Loucy (cell line): ENCODE measurements around the gene SPOCK1.

ENCODE experiments used
- H2AFZ ChIP-seq: fragments of 200-600 bp; sonication (generic); 2 replicates; pipeline ENCODE4 v1.6.0; 2016; ENCODE audit warnings: antibody characterized with exemption, mild to moderate bottlenecking, low read length, moderate library complexity
- H3F3A ChIP-seq: fragments of 200-600 bp; 2 replicates; pipeline ENCODE4 v1.6.0; 2016; ENCODE audit warnings: antibody characterized with exemption, low read depth, mild to moderate bottlenecking
- H3K27me3 ChIP-seq: fragments of 200-600 bp; sonication (generic); 2 replicates; pipeline ENCODE4 v1.6.1; 2014; ENCODE audit warnings: low read length, mild to moderate bottlenecking; ENCODE audit not compliant: insufficient read depth, poor library complexity, severe bottlenecking
- H3K36me3 ChIP-seq: fragments of 200-600 bp; sonication (generic); 2 replicates; pipeline ENCODE4 v1.6.1; 2016; ENCODE audit warnings: low read length; ENCODE audit not compliant: insufficient read depth
- H3K4me1 ChIP-seq: fragments of 200-600 bp; sonication (generic); 2 replicates; pipeline ENCODE4 v1.5.1; 2014; ENCODE audit warnings: low read length, mild to moderate bottlenecking; ENCODE audit not compliant: insufficient read depth, poor library complexity, severe bottlenecking
- H3K4me2 ChIP-seq: fragments of 200-600 bp; sonication (generic); 2 replicates; pipeline ENCODE4 v1.6.0; 2014; ENCODE audit warnings: antibody characterized with exemption, low read length, low read depth, mild to moderate bottlenecking; ENCODE audit not compliant: poor library complexity, severe bottlenecking
- H3K4me3 ChIP-seq: fragments of 200-600 bp; sonication (generic); 2 replicates; pipeline ENCODE4 v1.5.1; 2014; ENCODE audit warnings: low read length, mild to moderate bottlenecking, mixed read lengths; ENCODE audit not compliant: poor library complexity, severe bottlenecking
- H3K79me2 ChIP-seq: fragments of 200-600 bp; sonication (generic); 2 replicates; pipeline ENCODE4 v1.6.1; 2014; ENCODE audit warnings: low read length; ENCODE audit not compliant: insufficient read depth
- H3K9ac ChIP-seq: fragments of 200-600 bp; sonication (generic); 2 replicates; pipeline ENCODE4 v1.6.0; 2014; ENCODE audit warnings: mild to moderate bottlenecking, low read depth, low read length, moderate library complexity; ENCODE audit not compliant: poor library complexity, severe bottlenecking
- H3K9me2 ChIP-seq: fragments of 200-600 bp; sonication (generic); replicated peaks from 2 replicates; pipeline ENCODE4 v1.6.1; 2016; ENCODE audit warnings: low read depth, low read length, mixed read lengths
- H3K9me3 ChIP-seq: fragments of 200-600 bp; sonication (generic); 2 replicates; pipeline ENCODE4 v1.6.1; 2014; ENCODE audit warnings: mild to moderate bottlenecking, antibody characterized with exemption, low read length, low read depth; ENCODE audit not compliant: insufficient read depth
- H4K20me1 ChIP-seq: fragments of 200-600 bp; sonication (generic); 2 replicates; pipeline ENCODE4 v1.6.0; 2014; ENCODE audit warnings: antibody characterized with exemption, low read length, mild to moderate bottlenecking; ENCODE audit not compliant: insufficient read depth, poor library complexity, severe bottlenecking
- CTCF ChIP-seq: fragments of 200-600 bp; sonication (generic); conservative IDR thresholded peaks from 2 replicates; pipeline ENCODE4 v1.5.1; 2014; ENCODE audit warnings: mild to moderate bottlenecking, antibody characterized with exemption, low read length
- EZH2phosphoT487 ChIP-seq: fragments of 200-600 bp; IDR thresholded peaks from 2 replicates; pipeline ENCODE4 v1.6.1; 2018; ENCODE audit warnings: antibody characterized with exemption, mild to moderate bottlenecking, moderate library complexity, borderline replicate concordance

Gene SPOCK1

GRCh38 chr5:137410234-137411010, 88.7 kb downstream of the SPOCK1 start:
- no peak overlapping the region for H3K9ac ChIP-seq
- no peaks in the 10 kb centered on the region for H3F3A ChIP-seq
- no peaks in the 10 kb centered on the region for H3K9me2 ChIP-seq
- H4K20me1 ChIP-seq = no peaks in the 10 kb centered on the region
- H3K79me2 ChIP-seq = no peaks in the 10 kb centered on the region
- H3K27me3 ChIP-seq = no peaks in the 10 kb centered on the region
- H3K4me2 ChIP-seq = no peak overlapping the region
- TF ChIP-seq CTCF = no peak
- no peak for TF ChIP-seq EZH2phosphoT487
- H3K9me3 ChIP-seq = no peaks in the 10 kb centered on the region
- no peak overlapping the region for H2AFZ ChIP-seq
- H3K4me3 ChIP-seq = no peak overlapping the region
- no peaks in the 10 kb centered on the region for H3K36me3 ChIP-seq
- no peaks in the 10 kb centered on the region for H3K4me1 ChIP-seq

GRCh38 chr5:137409736-137410135, 89.4 kb downstream of the SPOCK1 start:
- H3K4me3 ChIP-seq = no peak overlapping the region
- H3K9me2 ChIP-seq = no peaks in the 10 kb centered on the region
- H3K79me2 ChIP-seq = no peaks in the 10 kb centered on the region
- no peaks in the 10 kb centered on the region for H3K36me3 ChIP-seq
- H3K4me2 ChIP-seq = no peak overlapping the region
- no peaks in the 10 kb centered on the region for H3K9me3 ChIP-seq
- H3F3A ChIP-seq = no peaks in the 10 kb centered on the region
- H4K20me1 ChIP-seq = no peaks in the 10 kb centered on the region
- no peaks in the 10 kb centered on the region for H3K4me1 ChIP-seq
- H3K27me3 ChIP-seq = no peaks in the 10 kb centered on the region
- TF ChIP-seq CTCF = no peak
- no peak for TF ChIP-seq EZH2phosphoT487
- no peak overlapping the region for H3K9ac ChIP-seq
- H2AFZ ChIP-seq = no peak overlapping the region

- no peaks in the 10 kb centered on the region for H3K27me3 ChIP-seq
- no peaks in the 10 kb centered on the region for H3F3A ChIP-seq
- no peaks in the 10 kb centered on the region for H3K36me3 ChIP-seq
- no peaks in the 10 kb centered on the region for H3K9me3 ChIP-seq
- H3K9ac ChIP-seq = no peak overlapping the region
- no peak overlapping the region for H3K4me2 ChIP-seq
- H2AFZ ChIP-seq = no peak overlapping the region
- H3K79me2 ChIP-seq = no peaks in the 10 kb centered on the region
- H4K20me1 ChIP-seq = no peaks in the 10 kb centered on the region
- TF ChIP-seq EZH2phosphoT487 (no peak), CTCF (no peak)
- H3K9me2 ChIP-seq = no peaks in the 10 kb centered on the region
- H3K4me1 ChIP-seq = no peaks in the 10 kb centered on the region
- no peak overlapping the region for H3K4me3 ChIP-seq
Measured at GRCh38 chr5:137407090-137407489, 92.0 kb downstream of the SPOCK1 start.
